Activated CD4-positive, alpha-beta T cell treated with anti-CD3 and anti-CD28 coated beads, Interleukin-2, Interleukin-6, amounts not matched to agents 100 ng/mL and 50 ng/mL, durations not matched to agents 16 hours and 8 hours (primary cell): ENCODE measurements around the gene VPS41.
"Not testable (repeated sequence)": the region's sequence is repeated elsewhere in the genome, so short reads cannot be mapped to it uniquely, and the experiment has no call there.

Source experiments
- DNase-seq: peaks from one replicate; pipeline ENCODE4 v3.0.0-alpha.2; 2020

Gene VPS41

DNA sequence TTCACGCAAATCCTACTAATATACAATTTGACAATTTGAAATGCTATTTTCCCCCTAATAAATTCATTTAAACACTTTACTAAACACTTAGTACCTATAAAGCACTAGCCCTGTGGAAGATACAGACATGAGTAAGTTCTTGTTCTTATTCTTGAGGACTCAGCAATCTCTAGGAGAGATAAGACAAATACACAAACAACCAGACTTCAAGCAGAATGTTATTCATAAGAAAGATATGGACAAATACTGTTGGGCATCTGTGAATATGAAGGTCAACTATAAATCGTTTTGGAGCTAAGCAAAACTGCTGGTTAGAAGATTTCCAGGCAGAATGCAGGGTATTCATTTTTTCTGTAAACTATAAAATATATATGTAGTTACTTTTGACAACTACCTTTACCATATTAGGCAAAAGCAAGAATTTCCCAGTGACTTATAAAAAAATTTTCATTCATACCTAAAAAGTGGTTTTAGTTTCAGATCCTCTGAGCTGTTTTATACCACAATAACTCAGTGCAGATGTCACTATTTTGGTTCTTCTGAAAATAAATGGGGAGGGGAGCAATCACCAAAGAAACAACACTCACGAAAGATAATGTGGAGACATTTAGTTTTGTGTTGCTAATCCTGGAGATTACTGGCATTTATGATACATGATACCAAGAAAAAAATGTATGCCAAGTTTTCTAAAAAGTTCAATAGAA, 3.8 kb downstream of the VPS41 start:
- peak; percentile 21 for DNase-seq

DNA sequence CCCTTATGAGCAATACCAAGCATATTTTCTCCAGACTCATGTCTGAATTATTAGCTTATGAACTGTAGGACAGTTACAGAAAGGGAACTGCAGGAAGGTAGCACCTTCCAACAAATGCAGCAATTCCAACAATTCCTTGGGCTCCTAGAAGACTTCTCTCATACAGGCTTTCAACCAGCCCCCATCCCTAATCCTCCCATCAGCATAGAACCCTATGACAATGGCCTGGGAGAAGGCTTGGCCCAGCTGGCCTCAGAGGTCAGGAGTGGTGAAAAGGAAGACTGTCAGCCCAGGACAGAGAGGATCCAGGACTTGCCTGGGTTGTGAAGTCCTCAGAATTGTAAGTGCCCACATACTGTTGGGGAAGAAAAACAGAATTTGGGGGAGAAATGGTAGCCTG, 5.9 kb downstream of the VPS41 start:
- no peak for DNase-seq

GRCh38 chr7:38902449-38902848, 6.5 kb downstream of the VPS41 start:
- no peak for DNase-seq

- no peak for DNase-seq
These were observed 15.9 kb downstream of the VPS41 start for GRCh38 chr7:38893061-38893460.

GRCh38 chr7:38890597-38890996, 18.4 kb downstream of the VPS41 start:
- no peak for DNase-seq

DNA sequence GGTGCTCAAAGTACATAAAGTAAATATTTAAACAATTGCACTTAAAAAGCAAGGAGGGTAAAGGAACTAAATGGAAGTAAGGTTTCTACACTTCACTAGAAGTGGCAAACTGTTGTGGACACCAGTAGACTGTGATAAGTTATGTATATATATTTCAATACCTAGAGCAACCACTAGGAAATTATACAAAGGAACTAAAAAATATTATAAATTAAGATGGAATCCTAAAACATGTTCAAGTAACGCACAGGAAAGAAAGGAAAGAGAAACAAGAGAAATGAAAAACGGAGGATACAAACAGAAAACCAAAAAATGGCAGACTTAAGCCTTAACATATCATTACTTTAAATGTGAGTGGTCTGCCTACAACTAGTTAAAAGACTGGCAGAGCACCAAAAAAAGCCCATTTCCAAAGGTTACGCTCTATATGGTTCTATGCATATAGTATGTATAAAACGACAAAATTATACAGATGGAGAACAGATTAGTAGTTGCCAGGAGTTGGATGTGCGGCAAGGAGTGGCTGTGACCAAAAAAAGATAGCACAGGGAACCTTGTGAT, 19.0 kb downstream of the VPS41 start:
- DNase-seq: no peak

DNA sequence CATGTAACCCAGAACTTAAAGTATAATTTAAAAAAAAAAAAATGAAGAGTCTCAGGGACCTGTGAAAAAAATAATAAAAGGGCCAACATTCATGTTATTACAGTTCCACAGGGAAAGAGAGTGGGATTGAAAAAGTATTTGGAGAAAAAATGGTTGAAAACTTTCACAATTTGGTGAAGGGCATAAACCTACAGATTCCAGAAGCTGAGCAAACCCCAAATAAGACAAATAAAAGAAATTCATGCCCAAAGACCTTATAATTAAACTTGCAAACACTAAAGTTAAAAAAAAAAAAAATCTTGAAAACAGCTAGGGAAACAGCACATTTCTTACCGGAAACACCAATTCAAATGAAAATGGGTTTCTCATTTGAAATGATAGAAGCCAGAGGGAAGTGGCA, 19.9 kb downstream of the VPS41 start:
- no peak for DNase-seq

DNA sequence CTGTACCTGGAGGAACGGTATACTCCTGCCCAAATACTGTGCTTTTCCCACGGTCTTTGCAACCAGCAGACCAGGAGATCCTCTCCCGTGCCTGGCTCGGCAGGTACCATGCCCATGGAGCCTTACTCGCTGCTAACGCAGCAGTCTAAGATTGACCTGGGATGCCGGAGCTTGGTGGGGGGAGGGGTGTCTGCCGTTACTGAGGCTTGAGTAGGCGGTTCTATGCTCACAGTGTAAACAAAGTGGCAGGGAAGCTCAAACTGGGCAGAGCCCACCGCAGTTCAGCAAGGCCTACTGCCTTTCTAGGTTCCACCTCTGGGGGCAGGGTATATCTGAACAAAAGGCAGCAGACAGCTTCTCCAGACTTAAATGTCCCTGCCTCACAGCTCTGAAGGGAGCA, 22.7 kb downstream of the VPS41 start:
- no peak for DNase-seq

DNA sequence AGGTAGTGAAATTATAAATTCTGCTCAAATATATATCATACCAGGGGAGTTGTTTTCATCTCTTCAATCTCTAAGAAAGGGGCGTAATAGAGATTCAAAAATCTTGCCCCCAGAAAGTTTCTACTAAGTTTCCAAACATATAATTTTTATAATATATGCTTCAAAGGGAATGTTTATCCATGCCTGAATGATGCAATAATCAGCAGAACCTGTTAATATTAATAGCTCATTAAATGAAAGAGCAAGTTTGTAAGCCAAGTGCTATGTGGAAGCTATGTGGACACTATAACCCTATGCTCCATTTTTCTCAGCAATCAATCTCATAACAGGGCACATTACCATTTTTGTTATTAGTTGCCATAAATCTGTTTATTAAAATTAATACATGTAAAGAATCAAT, 25.3 kb downstream of the VPS41 start:
- DNase-seq: no peak

DNA sequence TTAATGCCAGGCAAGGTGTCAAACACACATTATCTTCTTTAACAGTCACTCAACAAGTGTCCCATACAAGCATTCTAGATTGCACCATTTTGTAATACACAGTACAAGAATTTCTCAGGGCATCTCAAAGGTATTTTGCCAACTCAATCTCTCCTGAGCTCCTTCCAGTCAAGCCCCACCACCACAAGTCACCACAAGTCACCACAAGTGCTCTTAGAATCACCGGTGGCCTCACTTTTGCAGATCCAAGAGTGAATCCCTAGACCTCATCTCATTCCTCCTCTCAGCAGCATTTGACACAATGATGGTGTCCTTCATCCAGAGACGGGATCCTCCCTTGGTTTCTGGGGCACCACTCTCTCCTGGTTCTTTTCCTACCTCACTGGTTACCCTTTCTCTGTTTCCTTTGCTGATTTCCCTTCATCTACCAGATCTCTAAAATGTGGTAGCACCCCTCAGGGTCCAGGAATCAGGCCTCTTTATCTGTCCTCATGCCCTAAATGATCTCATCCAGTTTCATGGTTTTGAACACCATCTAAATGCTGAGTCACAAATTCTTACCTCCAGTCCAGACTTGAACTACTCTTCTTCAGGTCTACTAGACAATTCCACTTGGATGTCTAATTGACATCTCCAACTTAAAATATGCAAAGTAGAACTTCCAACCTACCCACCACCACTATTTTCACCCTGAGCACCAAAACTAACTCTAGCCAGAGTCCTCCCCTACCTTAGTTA, 26.9 kb downstream of the VPS41 start:
- DNase-seq: no peak

- DNase-seq: no peak
These were observed 28.0 kb downstream of the VPS41 start for GRCh38 chr7:38881015-38881414.

- no peak for DNase-seq
These were observed 28.5 kb downstream of the VPS41 start for GRCh38 chr7:38880454-38880853.

DNA sequence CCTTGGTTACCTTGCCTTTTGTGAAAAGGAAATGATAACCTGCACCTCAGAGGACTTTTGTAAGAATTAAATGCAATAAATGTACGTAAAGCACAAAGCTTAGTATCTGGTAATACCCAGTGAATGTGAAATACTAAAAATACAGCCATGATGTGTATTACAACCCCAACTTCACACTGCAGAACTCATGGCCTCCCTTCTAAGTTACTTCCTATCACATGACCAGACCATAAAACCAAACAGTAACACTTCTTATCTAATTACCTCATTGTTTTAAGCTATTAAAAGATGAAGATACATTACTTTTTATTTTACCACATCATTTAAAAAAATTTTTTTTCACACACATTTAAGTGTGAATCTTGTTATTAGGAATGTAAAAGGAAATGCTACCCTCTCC, 29.0 kb downstream of the VPS41 start:
- no peak for DNase-seq

DNA sequence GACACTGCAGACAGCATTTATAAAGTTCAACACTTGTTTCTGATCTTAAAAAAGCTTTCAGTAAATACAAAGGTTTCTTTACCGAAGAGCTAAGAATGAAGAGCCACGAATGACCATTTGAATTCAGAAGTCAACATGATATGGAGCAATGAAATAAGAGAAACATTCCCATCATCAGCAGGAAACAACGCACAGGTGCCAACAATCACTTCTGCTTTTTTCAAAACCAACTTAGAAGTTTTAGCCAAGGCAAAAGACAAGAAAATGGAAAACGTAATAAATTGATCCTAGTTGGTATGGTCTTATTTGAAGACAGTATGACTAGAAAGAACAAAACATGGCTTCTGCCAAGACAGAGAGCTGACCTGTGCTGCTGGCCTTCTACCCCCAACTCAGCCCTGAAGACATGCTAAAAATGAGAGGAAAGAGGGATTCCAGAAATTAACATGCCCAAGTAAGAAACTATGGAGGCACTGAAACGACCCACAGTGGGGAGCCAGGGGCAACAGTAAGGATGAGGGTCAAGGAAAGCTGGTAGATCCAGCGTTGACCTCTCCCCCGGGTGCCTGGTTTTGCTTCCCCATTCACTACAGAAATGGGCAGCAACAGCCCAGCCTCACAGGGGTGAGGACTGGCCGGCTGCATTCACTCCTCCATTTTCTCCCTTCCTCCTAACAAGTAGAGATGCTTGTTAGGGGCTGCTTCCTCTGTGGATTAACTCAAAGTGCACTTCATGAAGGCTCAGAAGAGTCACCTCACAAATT, 30.1 kb downstream of the VPS41 start:
- DNase-seq: no peak

- no peak for DNase-seq
These were observed 35.6 kb downstream of the VPS41 start for GRCh38 chr7:38873433-38873832.

DNA sequence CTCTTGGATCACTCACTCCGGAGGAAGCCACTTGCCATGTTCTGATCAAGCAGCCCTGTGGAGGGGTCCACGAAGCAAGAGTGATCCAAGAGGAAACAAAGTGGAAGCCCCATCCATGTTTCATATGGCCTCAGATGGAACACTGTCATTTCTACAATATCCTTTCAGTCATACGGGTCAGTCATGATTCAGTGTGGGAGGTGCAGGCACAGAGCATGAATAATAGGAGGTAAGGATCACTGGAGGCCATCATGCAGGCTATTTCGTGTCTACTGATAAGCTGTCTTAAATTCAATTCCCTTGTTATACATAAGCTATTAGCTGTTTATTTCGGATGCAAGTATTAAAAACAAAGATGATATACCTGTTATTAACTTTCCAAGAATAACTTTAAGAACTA, 36.8 kb downstream of the VPS41 start:
- no peak for DNase-seq

DNA sequence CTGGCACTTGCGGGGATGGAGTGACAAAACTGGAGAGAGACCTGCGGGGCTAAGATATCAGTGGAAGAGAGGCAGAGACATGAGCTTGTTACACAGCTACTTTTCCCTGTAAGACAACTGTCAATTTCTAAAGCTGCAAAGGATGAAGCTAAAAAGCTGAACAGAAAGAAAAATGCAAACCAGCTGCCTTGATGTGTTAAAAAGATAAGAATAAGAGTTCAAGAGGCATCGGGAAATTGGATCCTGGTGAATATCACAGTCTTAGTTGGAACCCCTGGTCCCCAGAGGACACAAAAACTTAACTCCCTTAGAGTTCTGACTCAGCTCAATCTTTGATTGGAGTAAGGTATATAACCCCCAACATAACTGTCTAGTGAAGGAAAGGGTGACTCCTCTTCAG, 38.8 kb downstream of the VPS41 start:
- DNase-seq: no peak

- no peak for DNase-seq
These were observed 45.2 kb downstream of the VPS41 start for GRCh38 chr7:38863601-38864291.

DNA sequence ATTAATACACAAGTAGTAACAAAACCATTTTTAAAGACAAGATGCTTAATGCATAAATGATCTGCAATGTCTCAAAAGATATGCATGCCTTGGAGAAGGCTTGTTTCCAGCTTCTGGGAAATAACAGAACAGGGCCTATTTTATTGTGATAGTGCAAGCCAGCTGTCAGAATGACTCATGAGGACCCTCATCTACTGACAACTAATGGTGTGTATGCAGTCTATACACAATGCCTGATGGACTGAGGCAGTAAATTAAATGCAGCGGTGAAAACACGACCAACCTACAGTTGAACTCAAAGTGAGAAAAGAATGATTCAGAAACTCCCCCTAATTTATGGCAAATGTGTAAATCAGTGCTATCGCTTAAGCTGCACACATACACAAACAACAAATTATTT, 46.3 kb downstream of the VPS41 start:
- no peak for DNase-seq

DNA sequence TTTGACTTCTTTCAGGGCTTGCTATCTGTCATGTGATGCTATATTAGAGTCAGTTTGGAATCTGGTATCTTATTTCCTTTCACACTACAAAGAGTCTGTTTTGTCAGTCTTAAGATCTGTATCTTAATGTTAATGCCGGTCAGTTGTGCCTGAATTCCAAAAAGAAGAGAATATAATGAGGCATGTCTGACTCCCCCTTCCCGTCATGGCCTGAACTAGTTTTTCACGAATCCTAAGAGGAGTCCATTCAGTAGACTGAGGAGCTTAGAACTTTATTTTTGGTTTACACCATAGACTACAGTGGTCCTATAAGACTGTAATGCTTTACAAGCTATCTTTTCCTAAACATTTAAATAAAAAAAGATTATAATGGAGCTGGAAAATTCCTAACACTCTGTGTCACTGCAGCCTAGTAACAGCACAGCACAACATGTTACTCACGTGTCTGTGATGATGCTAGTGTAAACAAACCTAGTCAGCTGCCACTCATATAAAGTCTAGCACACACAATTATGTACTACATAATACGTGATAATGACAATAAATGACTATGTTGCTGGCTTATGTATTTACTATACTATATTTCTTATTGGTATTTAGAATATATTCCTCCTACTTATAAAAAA, 50.6 kb downstream of the VPS41 start:
- DNase-seq: no peak

- no peak for DNase-seq
These were observed 53.1 kb downstream of the VPS41 start for GRCh38 chr7:38855867-38856266.

DNA sequence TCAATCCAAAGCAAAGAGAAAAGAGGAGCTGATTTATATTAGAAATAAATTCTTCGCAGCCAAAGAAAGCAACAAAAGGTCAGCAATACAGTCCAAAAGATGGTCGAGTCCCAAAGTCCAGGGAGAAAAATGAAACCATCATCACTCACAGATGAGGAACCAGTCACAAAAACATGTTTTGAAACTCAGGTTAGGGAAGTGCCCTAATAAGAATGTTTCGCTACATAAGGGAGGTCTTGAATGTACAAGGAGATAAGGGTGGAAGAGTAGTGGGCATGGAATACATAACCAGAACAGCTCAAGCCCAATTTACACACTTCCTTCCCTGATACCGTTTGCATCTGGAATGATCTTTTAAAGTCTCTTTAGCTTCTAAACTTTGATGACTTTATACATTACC, 53.6 kb downstream of the VPS41 start:
- DNase-seq: no peak

- not testable (repeated sequence) for DNase-seq
These were observed 54.0 kb downstream of the VPS41 start for GRCh38 chr7:38854947-38855346.
